Left forelimb (tissue), 1 donor: ENCODE data around the gene ALOX5AP.

Experiments used
- DNase-seq: peaks from one replicate; pipeline ENCODE4 v3.0.0-alpha.2; 2018; ENCODE audit warnings: low spot score

The ALOX5AP gene

DNA sequence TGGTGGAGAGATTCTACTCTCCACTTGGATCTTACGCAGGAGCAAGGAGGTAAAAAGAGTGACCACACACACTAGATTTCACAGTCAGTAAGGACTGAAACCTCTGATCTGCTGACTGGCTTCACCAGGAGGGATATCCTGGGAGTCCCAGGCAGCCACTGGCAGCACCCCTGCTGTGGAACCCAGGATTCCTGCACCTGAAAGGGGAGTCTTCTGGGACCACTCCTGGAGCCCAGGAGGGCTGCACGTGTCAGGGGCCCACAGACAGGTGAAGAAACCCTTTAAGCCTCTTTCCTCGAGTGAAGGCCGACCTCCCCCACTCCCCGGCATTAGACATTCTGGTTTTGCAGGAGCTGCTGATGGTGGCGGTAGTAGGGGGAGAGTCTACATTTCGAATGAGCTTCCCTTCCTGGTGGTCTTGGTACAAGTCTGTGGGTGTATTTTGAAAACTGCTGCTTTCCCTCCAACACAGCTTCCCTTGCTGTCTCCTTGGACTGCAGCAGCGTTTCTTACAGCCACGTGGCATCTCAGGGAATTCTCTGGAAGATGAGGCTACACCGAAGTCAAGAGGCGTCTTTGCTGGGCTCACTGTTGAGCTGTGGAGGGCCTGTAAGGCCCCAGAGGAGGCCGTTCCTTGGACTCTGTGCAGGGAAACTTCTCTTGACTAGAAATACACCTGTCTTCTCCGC lies 62.6 kb downstream of the ALOX5AP start:
- DNase-seq: no peak

DNA sequence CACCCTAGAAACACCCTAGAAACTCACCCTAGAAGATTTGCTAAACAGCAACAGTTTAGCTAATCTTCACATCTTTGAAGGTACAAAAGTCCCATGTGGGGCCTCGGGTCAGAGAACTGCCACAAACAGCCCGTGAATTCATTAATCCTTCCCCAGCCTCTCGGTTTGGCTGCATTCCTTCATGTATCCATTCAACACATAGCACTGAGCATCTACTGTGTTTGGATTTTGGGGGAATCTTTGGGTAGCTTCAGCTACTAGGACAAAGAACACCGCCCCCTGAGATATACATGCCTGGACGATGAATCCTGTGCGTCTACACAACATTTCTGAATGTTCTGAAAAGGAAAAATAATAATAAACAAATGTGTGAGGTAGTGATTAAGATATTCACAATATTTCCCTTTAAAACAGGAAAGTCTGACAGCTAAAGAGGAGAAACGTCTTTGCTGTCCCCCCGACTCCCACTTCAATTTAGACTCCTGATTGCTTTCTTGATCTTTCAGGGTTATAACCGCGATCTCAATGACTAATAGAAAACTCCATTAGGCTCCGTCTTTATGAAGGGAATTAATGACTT lies 63.5 kb downstream of the ALOX5AP start:
- DNase-seq: no peak

DNA sequence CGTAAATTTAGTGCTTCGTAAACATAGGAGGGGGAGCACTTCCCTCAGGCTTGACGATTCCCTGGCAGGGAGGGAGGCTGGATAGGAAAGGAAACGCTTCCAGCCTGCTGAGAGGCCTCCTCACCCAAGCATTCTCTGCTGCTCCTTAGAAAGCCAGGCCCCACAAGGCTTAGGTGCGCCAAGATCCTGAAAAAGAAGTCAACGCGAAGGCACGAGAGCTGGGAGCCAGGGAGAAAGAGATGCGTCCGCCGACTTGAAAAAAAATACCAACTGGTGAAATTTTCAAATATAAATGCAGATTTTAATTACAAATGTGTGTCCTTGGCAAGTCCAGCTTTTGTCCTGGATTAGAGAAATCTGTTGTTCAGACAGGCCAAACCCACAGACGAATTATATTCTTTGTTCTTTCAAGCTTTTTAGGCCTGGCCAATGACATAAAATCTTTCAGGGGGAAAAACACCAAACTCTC lies 64.0 kb downstream of the ALOX5AP start:
- DNase-seq: no peak

DNA sequence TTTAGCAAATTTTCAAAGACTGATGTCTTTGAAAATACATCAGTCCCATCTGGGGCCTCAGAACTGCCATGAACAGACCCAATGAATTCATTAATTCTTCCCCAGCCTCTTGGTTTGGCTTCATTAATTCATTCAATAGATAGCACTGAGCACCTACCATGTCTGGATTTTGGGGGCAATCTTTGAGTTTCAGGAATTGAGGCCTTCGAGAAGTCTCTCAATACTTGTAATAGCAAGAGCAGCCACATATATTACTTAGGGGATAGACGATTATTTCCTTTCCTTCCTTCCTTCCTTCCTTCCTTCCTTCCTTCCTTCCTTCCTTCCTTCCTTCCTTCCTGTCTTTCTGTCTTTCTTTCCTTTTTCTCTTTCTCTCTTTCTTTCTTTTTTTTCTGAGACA lies 64.8 kb downstream of the ALOX5AP start:
- DNase-seq: no peak

DNA sequence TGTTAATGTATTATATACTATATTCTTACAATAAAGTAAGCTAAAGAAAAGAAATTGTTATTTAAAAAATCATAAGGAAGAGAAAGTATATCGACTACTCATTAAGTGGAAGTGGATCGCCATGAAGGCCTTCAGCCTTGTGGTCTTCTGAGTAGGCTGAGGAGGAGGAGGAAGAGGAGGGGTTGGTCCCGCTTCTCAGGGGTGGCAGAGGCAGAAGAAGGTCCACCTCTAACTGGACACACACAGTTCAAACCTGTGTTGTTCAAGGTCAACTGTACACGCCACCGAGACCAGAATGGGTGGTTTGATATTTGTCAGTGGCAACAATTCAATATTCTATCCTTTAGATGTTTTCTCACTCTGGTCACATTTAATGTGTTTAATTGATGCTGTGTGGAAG lies 67.2 kb downstream of the ALOX5AP start:
- DNase-seq: no peak

DNA sequence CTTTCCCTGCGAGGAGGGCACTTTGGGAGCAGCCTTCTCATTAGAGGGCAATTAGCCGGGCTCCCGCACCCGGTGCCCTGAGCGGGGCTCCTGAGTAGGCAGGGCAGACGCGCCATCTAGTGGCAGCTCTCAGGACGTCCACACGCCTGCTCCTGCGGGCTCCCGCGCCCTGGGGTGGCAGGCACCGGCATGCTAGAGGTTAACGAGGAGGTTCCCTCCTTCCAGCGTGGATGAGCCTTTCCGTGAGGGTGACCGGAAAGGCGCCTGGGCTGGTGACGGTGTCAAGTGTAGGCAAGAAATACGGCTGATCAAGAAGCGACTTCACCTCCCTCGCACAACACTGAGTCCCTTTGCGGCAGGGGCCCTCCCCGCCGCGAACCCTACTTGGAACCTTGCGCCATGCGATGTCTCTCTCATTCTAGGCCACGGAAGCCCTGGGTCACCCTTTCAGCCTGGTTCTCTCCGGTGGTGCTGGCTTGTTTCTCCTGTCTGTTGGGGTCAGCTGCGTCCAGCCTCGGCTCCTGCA lies 67.7 kb downstream of the ALOX5AP start:
- peak; percentile 85 for DNase-seq

DNA sequence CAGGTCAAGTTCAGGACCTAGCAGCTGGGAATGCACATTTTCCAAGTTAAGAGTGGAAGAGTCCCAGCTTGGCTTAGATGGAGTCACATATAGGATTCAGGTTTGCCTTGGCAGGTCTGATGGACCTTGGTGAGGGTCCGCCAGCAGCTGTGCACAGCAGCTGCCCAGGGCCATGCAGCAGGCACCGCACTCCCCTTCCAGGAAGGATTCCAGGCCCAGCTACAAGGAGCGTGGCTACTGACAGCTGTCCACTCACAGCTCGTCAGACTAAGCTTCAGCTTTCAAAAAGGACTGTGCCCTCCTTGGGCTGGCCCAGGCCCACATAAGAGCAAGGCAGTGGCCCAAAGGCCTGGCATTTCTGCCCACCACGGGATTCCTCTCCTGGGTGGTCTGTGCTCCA lies 68.4 kb downstream of the ALOX5AP start:
- DNase-seq: peak; percentile 64

DNA sequence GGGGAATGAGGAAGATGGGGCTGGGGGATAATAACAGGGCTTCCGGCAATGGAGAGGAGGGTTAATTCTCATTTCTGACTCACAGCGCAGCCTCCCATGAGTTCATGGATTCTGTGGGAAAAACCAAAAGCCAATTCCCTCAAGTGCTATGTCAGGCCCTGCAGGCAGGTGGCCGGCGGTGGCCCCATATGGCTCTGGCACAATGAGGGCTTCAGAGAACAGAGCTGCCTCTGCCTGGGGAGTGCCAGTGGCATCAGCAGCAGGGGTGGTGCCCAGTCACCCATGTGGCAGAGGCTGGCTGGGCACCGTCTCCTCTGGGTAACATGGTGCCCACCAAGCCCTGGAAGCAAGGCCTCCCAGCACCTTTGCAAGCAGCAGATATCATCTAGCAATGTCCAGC lies 69.1 kb downstream of the ALOX5AP start:
- no peak for DNase-seq

DNA sequence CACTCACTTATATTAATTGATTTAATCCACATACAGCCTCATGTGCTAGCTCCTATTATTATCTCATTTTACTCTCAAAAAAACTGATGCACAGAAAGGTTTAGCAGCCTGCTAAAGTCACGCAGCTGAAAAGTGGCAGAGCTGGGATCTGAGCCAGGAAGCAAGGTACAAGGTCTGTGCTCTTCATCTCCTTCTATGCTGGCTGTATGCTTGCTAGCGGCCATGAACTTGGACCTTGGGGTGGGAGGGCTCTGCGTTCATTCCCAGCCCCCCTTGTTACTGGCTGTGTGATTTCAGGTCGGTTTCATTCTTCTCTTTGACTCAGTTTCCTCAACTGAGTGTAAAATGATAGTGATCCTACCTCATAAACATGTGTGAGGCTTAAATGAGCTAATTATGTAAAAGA lies 69.8 kb downstream of the ALOX5AP start:
- peak; percentile 28 for DNase-seq

DNA sequence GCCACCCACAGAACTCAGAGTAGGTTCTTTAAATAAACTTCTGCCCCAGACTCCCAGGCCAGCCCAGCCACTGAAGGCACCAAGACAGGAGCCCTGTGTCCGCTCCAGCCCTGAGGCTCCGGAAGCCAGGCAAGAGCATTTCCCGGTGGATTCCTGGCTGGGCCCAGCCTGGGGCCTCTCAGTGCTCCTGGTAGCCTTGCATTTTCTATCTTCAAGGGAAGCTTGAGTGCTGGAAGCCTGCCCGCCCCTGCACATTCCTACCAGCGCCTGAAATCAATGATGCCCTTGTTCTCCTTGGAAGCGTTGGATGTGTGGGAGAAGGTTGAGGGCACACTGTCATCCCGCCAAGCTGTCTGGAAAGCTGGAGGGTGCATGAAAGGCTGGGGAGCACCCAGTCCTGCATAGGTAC lies 70.3 kb downstream of the ALOX5AP start:
- DNase-seq: no peak

DNA sequence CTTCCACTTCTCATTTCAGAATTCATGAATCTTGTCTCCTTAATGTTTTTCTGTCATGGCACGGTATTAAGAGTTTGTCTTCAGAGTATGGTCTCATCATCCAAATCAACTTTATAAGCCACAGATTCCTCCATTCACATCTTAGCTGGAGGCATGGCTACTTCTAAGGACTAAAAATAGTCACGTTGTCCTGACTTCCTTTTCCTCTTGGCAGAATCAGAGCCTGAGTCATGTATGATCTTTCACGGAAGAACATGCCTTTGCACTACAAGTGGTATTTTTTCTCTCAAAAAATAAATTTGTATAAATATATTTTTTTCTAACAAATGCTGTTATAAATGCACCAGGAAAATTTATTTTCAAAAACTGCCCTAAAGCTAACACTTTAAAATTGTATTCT lies 71.4 kb downstream of the ALOX5AP start:
- DNase-seq: no peak

DNA sequence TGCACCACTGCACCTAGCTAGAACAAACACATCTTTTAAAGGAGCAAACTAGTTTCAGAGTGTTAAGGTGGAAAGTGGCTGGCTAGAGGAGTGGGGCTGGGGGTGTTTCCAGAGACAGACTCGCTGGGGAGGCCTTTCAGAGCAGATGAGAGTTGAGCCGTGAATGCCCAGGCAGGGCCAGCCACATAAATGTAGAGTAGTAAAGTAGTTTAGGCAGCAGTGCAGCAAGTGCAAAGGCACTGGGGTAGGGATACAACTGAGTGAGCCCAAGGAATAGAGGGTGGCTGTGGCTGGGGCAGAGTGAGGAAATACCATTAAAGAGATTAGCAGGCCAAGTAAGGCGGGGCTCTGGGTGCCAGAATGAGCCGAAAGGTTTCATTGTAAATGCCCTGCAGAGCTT lies 72.0 kb downstream of the ALOX5AP start:
- DNase-seq: no peak

DNA sequence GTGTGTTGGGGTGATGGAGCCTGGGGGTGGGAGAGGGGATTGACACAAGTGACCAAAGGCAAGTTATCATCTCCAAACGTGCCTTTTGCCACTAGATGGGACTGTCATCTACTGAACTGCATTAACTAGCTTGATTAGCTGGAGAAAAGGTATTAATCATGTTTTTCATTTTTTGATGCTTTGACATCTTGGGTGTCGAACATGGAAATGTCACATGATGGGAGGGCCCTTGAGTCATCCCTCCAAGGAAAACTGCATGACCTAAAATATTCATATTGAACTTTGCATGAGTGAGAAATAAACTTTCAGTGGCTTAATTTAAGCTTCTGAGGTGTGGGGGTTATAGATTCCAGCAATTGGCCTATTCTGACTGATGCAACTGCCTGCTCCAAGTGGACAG lies 73.3 kb downstream of the ALOX5AP start:
- DNase-seq: no peak

DNA sequence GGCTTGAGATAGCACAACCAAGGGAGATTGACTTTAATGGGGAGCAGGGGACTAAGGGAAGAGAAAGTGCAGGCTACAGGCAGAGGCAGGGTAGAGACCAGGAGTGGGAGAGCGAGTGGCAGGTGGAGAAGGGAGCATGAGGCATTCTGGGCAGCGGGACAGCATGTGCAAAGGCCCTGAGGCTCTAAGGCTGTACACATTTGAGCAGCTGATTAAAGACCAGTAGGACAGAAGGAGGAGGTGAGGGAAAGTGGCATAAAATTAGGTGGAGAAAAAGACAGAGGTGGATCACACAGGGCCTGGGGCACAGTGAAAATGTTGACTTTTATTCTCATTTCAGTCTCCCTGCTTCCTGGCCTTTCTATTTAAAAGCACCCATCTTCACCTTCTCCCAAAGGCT lies 74.4 kb downstream of the ALOX5AP start:
- no peak for DNase-seq

DNA sequence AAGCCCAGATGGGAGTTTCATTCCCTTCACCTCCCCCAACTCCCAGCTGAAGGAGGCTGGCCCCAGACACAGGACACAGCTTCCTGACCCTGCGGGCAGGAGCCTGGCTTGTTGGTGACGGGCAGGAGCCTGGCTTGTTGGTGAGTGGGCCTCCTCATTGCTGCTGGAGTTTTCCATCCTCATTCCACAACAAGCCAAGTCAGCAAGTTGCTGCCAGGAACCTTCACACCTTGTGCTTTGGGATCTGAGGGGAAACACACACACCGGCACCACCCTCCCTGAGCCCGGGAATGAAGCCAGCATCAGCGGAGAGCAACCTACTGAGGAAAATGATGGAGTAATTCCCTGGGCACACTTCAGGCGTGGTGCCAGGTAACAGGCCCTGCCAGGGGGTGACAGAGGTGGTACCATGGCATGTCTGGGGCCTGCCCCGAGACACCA lies 74.9 kb downstream of the ALOX5AP start:
- DNase-seq: no peak

DNA sequence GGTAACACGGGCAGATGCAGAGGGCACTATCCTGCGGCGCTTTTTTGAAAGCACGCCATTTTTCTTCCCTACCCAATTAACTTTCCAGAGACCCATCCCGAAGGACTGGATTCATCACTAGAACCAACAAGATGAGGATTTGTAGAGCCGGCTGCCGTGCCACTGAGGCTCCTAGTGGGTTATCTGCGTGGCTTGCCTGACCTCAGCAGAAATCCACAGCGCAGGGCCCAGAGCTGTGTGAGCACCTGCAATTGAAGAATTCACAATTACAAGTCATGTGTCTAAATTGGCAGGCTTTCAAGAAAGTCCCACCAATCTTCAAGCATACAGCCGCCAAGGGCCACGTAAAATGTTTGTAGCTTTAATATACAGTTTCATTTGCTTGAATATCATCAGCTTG lies 75.5 kb downstream of the ALOX5AP start:
- DNase-seq: no peak
